Vagina (tissue), 2 donors: ENCODE measurements around the gene ACOT13. TPM values are rescaled to one million over a fixed set of nuclear protein-coding genes. Genes with fewer than 3 reads are reported as not detected.
"Not testable (repeated sequence)": the region's sequence is repeated elsewhere in the genome, so short reads cannot be mapped to it uniquely, and the experiment has no call there.

Experiments used
- DNase-seq, 2 donors: peaks; one replicate each; pipeline ENCODE4 v3.0.0-alpha.2; 2017; ENCODE audit errors: extremely low spot score in 2 of 2
- H3K27ac ChIP-seq: fragments of 200-600 bp; sonication (generic); one replicate; pipeline ENCODE4 v1.5.1; 2019
- H3K27me3 ChIP-seq: fragments of 200-600 bp; sonication (generic); one replicate; pipeline ENCODE4 v1.5.1; 2019
- H3K36me3 ChIP-seq, 2 donors: fragments of 200-600 bp; sonication (generic); one replicate each; pipeline ENCODE4 v1.5.1; 2017 to 2019
- H3K4me1 ChIP-seq: fragments of 200-600 bp; sonication (generic); one replicate; pipeline ENCODE4 v1.5.1; 2019
- H3K4me3 ChIP-seq, 2 donors: fragments of 200-600 bp; sonication (generic); 1 replicate in 1 of 2; 2 replicates in 1 of 2; pipeline ENCODE4 v1.5.1; 2016 to 2019
- H3K9me3 ChIP-seq: fragments of 200-600 bp; sonication (generic); one replicate; pipeline ENCODE4 v1.5.1; 2019
- POLR2A ChIP-seq, 2 donors: fragments of 450-650 bp; IDR thresholded peaks; one replicate each; pipeline ENCODE4 v1.6.1; 2017; ENCODE audit warnings: antibody characterized with exemption in 2 of 2, mild to moderate bottlenecking in 2 of 2, moderate library complexity in 2 of 2
- POLR2AphosphoS5 ChIP-seq, 2 donors: sonication (generic); formaldehyde crosslinking; IDR thresholded peaks; one replicate each; pipeline ENCODE4 v1.9.0; 2017; ENCODE audit warnings: antibody characterized with exemption in 2 of 2, mild to moderate bottlenecking in 2 of 2, low read depth in 1 of 2; ENCODE audit not compliant: insufficient read depth in 1 of 2
- intact Hi-C: fragments of 100-400 bp; cut with DNase I; formaldehyde crosslinking; loops from one replicate; pipeline ENCODE4 v1.15.1; 2023
- total RNA-seq: library from RNA; depleted of rRNA; stranded (reverse); fragments of >200 nt; gene quantifications from one replicate; pipeline ENCODE4 v1.2.3, GENCODE V29; 2016
- TF ChIP-seq, protein P1 (sequence below), 3 experiments: fragments of 450-650 bp in 2 of 3; fragments of 200-600 bp in 1 of 3; sonication (generic) in 1 of 3; IDR thresholded peaks; one replicate each; pipeline ENCODE4 v1.5.1; 2017 to 2019; ENCODE audit warnings: antibody characterized with exemption in 3 of 3, mild to moderate bottlenecking in 2 of 3, moderate library complexity in 2 of 3

The ACOT13 gene
- total RNA-seq, 1 donor from 2014 or later = 4.4 TPM

DNA sequence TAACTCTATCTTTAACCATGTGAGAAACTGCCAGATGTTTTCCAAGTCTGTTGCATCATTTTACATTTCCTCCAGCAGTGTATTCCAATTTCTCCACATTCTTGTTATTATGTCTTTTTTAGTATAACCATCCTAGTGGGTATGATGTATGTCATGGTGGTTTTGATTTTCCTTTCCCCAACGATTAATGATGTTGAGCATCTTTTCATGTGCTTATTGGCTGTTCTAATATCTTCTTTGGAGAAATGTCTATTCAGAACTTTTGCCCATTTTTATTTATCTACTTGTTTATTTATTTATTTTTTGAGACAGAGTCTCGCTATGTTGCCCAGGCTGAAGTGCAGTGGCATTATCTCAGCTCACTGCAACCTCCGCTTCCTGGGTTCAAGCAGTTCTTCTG lies 56.4 kb downstream of the ACOT13 start:
- Histone ChIP-seq H3K36me3 (no peaks in the 10 kb centered on the region), H3K27ac (no peak overlapping the region), H3K4me1 (peaks cover 14% of the 10 kb centered on the region), H3K27me3 (no peaks in the 10 kb centered on the region), H3K9me3 (no peaks in the 10 kb centered on the region), H3K4me3 (no peak overlapping the region)
- intact Hi-C loops = no loop called here
- DNase-seq = no peak
- TF ChIP-seq POLR2AphosphoS5 (IDR thresholded peaks at IDR 0.05; ENCODE audit: insufficient read depth in 1 of 2, low read depth in 1 of 2) (no peak), POLR2A (IDR thresholded peaks at IDR 0.05) (no peak)
- TF ChIP-seq, protein P1, sequence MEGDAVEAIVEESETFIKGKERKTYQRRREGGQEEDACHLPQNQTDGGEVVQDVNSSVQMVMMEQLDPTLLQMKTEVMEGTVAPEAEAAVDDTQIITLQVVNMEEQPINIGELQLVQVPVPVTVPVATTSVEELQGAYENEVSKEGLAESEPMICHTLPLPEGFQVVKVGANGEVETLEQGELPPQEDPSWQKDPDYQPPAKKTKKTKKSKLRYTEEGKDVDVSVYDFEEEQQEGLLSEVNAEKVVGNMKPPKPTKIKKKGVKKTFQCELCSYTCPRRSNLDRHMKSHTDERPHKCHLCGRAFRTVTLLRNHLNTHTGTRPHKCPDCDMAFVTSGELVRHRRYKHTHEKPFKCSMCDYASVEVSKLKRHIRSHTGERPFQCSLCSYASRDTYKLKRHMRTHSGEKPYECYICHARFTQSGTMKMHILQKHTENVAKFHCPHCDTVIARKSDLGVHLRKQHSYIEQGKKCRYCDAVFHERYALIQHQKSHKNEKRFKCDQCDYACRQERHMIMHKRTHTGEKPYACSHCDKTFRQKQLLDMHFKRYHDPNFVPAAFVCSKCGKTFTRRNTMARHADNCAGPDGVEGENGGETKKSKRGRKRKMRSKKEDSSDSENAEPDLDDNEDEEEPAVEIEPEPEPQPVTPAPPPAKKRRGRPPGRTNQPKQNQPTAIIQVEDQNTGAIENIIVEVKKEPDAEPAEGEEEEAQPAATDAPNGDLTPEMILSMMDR (IDR thresholded peaks at IDR 0.05) = no peak

DNA sequence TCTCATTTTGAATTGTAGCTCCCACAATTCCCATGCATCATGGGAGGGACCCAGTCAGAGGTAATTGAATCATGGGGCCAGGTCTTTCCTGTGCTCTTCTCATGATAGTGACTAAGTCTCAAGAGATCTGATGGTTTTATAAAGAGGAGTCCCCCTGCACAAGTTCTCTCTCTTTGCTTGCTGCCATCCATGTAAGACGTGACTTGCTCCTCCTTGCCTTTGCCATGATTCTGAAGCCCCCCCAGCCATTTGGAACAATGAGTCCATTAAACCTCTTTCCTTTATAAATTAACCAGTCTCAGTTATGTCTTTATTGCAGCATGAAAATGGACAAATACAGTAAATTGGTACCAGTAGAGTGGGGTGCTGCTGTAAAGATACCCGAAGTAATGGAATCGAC lies 63.8 kb downstream of the ACOT13 start:
- H3K27ac ChIP-seq, H3K36me3 ChIP-seq, H3K4me1 ChIP-seq, intact Hi-C loops, DNase-seq, H3K4me3 ChIP-seq, H3K27me3 ChIP-seq, H3K9me3 ChIP-seq: not testable (repeated sequence)

DNA sequence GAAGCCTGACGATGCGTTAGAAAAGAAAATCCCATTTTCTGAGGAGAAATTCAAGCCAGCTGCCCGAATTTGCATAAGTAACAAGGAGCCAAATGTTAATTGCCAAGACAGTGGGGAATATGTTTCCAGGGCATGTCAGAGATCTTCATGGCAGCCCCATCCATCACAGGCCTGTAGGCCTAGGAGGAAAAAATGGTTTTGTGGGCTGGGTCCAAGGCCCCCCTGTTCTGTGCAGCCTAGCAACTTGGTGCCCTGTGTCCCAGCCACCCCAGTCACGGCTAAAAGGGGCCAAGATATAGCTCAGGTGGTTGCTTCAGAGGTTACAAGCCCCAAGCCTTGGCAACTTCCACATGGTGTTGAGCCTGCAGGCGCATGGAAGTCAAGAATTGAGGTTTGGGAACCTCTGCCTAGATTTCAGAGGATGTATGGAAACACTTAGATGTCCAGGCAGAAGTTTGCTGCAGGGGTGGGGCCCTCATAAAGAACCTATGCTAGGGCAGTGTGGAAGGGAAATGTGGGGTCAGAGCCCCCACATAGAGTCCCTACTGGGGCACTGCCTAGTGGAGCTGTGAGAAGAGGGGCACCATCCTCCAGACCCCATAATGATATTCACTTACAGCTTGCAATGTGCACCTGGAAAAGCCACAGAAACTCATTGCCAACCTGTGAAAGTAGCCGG lies 64.7 kb downstream of the ACOT13 start:
- H3K9me3 ChIP-seq, H3K27me3 ChIP-seq, H3K4me1 ChIP-seq, H3K27ac ChIP-seq, intact Hi-C loops, H3K36me3 ChIP-seq, DNase-seq, H3K4me3 ChIP-seq: not testable (repeated sequence)

DNA sequence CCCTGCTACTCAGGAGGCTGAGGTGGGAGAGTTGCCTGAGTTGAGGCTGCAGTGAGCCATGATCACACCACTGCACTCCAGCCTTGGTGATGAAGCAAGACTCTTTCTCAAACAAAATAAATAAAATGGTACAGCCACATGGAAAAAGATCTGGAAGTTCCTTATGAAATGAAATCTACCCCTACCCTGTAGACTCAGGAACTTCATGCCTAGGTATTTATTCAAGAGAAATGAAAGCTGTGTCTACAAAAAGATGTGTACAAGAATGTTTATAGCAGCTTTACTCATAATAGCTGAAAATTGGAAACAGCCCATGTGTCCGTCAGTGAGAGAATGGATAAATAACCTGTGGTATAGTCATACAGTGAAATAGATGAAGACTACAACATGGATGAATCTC lies 67.3 kb downstream of the ACOT13 start:
- intact Hi-C loops = no loop called here
- H3K27ac ChIP-seq = no peak overlapping the region

DNA sequence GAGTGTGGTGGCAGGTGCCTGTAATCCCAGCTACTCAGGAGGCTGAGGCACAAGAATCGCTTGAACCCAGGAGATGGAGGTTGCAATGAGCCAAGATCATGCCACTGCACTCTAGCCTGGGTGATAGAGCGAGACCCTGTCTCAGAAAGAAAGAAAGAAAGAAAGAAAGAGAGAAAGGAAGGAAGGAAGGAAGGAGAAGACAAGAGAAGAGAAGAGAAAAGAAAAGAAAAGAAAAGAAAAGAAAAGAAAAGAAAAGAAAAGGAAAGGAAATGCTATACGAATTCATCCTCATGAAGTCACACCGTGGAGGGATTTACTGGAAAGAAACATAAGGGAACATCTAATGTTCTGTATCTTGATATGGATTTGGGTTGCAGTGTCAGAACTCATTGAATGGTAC lies 67.8 kb downstream of the ACOT13 start:
- DNase-seq, H3K27ac ChIP-seq, H3K9me3 ChIP-seq, H3K27me3 ChIP-seq, H3K36me3 ChIP-seq, H3K4me3 ChIP-seq, intact Hi-C loops, H3K4me1 ChIP-seq: not testable (repeated sequence)

More for the DNA sequence above, 67.3 kb downstream of the ACOT13 start:
- Histone ChIP-seq H3K4me1 (no peaks in the 10 kb centered on the region), H3K27me3 (no peaks in the 10 kb centered on the region), H3K9me3 (no peaks in the 10 kb centered on the region), H3K36me3 (no peaks in the 10 kb centered on the region), H3K4me3 (no peak overlapping the region)
- DNase-seq = no peak
- TF ChIP-seq POLR2AphosphoS5 (IDR thresholded peaks at IDR 0.05; ENCODE audit: insufficient read depth in 1 of 2, low read depth in 1 of 2) (no peak), POLR2A (IDR thresholded peaks at IDR 0.05) (no peak)
- TF ChIP-seq, protein P1 (IDR thresholded peaks at IDR 0.05) = no peak

DNA sequence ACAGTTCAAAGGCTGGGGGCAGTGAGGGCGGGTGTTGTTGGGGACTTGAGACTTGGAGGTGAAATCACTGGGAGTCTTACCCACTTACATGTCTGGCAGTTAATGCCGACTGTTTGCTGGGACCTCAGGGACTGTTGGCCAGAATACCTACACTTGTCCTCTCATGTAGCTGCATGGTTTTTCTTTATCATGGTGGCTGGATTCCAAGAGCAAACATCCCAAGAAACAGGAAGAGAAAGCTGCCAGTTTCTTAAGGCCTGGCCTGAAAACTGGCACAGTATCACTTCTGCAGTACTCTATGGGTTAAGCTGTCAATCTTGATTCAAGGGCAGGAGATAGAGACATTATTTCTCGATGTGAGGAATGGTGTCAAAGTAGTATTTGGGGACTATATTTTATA lies 71.9 kb downstream of the ACOT13 start:
- DNase-seq = no peak
- Histone ChIP-seq H3K4me3 (no peak overlapping the region), H3K4me1 (peaks cover 11% of the 10 kb centered on the region), H3K36me3 (no peaks in the 10 kb centered on the region), H3K27ac (no peak overlapping the region), H3K27me3 (no peaks in the 10 kb centered on the region), H3K9me3 (no peaks in the 10 kb centered on the region)
- TF ChIP-seq, protein P1 (IDR thresholded peaks at IDR 0.05) = no peak
- no peak for TF ChIP-seq POLR2AphosphoS5 (IDR thresholded peaks at IDR 0.05; ENCODE audit: insufficient read depth in 1 of 2, low read depth in 1 of 2)
- no peak for TF ChIP-seq POLR2A (IDR thresholded peaks at IDR 0.05)
- intact Hi-C loops = no loop called here
